Measurements from ENCODE around the gene ZAP70.
"Not testable (repeated sequence)": the region's sequence is repeated elsewhere in the genome, so short reads cannot be mapped to it uniquely, and the experiment has no call there.

ZAP70 gene

GRCh38 chr2:97699765-97700444 is 13.5 kb upstream of the ZAP70 start:
- FAIRE-seq, result no peak

DNA sequence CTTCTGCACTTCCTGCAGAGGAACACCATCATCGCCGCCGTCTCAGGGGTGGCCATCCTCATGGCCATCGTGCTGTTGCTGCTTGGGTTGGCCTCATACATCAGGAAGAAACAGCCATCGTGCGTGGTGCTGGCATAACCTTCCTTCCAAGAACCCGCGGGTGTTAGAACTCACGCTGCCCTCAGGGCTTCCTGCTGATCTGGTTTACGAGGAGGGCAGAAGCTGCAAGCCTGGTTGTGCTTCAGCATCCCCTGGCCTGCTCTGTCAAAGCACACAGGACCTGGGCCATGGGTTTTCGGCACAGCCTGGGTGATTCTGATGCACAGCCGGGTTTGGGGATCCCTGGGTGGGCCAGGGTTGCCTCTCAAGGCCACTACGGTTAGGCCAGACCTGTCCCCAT is 12.2 kb upstream of the ZAP70 start:
- FAIRE-seq, result no peak

- no peak for FAIRE-seq
These were observed 11.4 kb upstream of the ZAP70 start for GRCh38 chr2:97701851-97702465.

- no peak for FAIRE-seq
These were observed 10.5 kb upstream of the ZAP70 start for GRCh38 chr2:97702731-97703470.

DNA sequence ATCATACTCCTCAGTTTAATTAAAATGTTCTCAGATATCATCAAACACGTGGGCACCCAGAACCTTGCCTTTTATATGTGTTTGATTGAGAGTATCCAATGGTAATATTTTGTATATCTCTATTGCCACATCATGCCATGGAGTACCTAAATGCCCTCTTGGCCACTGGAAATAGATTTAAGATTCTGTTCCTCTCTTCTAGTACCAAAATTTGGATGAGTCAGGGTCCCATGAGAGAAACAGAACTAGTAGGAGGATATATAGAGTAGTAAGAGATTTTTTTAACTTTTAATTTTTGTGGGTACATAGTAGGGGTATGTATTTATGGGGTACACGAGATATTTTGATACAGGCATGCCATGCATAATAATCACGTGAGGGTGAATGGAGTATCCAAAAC is 9.6 kb upstream of the ZAP70 start:
- FAIRE-seq, result no peak

GRCh38 chr2:97704989-97705388 is 8.4 kb upstream of the ZAP70 start:
- FAIRE-seq, result no peak

- FAIRE-seq, result no peak
These were observed 7.3 kb upstream of the ZAP70 start for GRCh38 chr2:97706112-97706511.

GRCh38 chr2:97706708-97707345 is 6.5 kb upstream of the ZAP70 start:
- FAIRE-seq, result no peak

DNA sequence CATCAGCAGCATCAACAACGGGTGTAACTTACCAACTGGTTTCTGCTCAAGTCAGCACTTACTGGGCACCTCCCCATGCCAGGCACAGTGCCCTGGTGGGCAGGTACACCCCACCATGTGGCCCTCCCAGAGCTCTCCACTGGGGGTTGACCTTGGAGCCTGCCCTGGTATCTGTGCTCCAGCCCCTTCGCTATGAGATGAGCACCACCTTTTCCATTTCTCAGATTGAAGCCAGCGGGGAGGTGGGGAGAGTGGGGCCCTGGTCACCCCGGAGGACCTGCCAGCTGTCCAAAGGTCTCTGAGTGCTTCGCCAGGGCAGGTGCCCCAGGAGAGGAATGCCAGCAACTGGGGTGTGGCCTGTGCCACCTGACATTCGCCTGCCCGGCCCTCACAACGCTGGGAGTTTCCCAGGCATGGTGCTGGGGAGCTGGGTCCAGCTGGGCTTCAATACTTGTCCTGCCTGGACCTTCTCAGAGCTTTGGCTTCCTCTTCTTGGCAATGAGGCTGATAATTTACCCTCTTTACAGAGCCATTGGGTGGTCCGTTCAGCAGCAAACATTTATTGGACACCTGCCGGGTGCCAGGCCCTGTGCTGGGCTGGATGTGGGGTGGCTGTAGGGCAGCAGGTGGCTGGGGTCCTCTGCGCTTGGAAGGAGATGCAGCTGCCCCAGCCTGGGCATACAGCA is 5.9 kb upstream of the ZAP70 start:
- FAIRE-seq, result no peak

- FAIRE-seq, result no peak
These were observed 5.4 kb upstream of the ZAP70 start for GRCh38 chr2:97708048-97708380.

DNA sequence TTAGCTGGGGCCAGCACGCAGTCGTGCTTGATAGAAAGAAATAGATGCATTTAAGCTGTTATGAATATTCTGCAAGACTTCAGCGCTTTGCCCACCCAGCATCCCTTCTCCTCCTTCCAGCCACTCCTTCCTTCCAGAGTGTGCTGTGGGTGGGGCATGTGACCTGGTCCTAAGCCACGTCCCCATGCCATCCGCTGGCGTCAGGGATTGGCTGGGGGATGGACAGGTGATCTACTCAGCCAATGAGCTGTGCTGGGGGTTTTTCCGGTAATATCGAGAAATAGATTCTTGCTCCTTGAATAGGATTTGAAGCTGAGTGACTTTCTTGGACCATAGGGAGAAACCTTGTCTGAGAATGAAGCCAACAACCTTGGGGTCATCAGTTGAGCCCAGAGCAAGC is 4.8 kb upstream of the ZAP70 start:
- FAIRE-seq, result no peak

DNA sequence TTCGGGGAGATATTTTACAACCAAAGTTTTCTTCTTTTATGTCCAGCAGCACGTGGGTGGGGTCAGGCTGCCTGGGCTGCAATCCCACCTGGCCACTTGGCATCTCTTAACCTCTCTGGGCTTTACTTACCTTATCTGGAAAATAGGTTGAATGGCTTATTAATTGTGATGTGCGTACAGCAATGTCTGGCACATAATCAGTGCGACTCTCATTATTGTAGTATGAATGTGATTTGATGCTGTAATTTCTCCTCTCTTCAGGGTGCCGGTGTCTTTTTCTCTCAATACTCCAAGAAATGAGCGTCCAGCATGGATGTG is 2.0 kb upstream of the ZAP70 start:
- no peak for FAIRE-seq

GRCh38 chr2:97712175-97712574 is 1.2 kb upstream of the ZAP70 start:
- FAIRE-seq, result not testable (repeated sequence)

- FAIRE-seq, result no peak
These were observed 582 bp upstream of the ZAP70 start for GRCh38 chr2:97712693-97713295.

DNA sequence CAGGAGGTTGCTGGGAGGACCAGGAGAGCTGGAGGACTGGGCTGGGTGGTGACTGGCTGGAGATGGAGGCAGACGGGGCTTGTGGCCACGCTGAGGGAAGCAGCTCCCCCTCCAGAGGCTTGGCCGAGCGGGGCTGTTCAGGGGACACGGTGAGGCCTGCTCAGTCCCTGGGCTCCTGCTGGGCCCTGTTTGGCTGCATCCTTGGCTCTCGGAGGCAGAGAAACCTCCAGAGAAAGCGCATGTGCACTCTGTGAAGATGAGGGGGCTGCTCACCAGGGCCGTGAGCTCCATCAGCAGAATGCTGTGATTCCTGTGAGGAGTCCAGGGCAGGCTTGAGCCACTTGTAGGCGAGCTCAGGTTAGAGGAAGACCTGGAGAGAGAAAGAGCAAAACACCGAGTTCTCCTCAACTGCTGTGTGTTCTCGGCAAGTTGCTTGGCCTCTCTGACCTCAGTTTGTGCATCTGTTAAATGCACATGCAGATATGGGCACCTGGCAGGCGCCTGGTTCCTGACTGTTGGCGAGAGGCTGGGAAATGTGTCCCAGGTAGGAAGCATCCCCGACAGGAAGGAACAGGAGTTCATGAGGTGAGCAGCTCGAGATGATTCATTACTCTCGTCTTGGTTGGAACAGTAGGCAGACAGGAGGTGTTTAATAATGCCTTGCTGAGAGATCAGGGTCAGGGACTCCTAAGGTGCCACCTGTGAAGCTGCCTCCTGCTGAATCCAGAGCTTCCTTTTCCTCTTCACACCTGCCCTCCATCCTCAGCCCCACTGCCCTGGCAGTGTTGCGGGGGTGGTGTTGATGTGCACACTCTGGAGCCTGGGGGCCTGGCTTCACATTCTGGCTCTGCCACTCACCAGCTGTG is 941 bp downstream of the ZAP70 start:
- no peak for FAIRE-seq

DNA sequence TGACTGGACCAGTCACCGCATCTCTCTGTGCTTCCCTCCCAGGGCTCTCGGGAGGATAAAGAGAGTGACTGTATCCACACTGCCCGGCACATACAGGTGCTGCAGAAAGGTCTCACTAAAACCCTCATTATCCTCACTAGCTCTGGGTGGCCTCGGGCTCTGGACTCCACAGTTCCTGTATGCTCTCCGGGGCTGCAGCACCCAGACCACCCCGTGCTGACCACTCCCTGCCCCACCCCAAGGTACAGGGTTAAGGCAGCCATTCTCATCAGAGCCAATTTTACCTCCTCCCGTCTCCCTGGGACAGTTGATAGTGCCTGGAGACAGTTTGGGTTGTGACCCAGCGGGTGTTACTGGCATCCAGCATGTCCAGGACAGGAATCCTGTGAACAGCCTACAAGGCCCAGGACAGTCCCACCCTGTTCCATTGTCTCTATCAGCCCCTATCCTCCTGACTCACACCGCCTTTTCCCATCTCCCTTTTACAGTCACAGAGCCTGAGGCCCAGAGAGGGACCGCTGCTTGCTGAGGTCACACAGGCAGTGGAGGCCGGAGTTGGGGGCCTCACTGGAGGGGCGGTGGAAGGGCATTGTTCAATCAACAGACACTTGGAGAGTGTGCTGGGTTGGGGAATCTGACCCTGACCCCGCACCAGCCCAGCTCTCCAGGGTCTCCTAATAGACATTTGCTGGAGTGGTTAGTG is 1.7 kb downstream of the ZAP70 start:
- no peak for FAIRE-seq

DNA sequence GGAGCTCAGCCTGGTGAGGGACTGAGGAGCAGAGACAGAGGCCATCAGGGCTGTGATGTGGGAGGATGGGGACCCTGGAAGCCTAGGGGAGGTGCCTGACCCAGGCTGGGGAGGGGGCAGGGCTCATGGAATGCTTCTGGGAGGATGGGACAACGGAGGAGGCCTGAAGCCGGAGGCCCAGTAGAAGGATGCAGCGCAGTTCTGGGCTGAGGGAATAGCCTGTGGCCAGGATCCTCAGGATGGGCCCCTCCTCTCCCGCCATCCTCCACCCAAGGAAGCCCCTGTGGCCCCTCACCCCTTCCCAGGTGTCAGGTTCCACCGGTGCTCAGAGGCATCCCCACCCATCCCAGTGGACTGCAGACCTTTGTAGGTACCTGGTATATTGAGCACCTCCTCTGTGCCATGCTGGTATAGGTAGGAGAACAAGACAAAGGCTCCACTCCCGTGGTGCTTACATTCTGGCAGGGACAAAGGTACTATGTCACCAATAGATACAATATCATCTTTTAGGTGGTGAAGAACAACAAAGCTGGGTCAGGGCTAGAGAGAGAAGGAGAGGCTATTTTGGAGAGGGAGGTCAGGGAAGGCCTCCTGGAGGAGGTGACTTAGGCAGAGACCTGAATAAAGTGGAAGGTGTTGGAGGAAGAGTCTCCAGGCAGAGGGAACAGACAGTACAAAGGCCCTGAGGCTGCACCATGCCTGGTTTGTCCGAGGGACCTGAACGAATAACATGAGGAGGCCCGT is 2.7 kb downstream of the ZAP70 start:
- FAIRE-seq, result no peak

GRCh38 chr2:97716695-97717612 is 3.6 kb downstream of the ZAP70 start:
- no peak for FAIRE-seq

- FAIRE-seq, result no peak
These were observed 4.2 kb downstream of the ZAP70 start for GRCh38 chr2:97717613-97717995.

Measured in A204.1 (cell line).